Measurements from ENCODE around the gene ALG12. TPM values are rescaled to one million over a fixed set of nuclear protein-coding genes. Genes with fewer than 3 reads are reported as not detected.
A peak's percentile ranks its signal among the peaks of the same experiment; 100 is the strongest.

Gene ALG12
- total and polyA plus RNA-seq, 11 donors, result 9.1 to 26.8 (median 15.0) TPM

GRCh38 chr22:49873228-49873940 is 44.9 kb downstream of the ALG12 start:
- no peaks in the 10 kb centered on the region for H3K4me1 ChIP-seq
- ATAC-seq (no peak), DNase-seq (no peak)
- TF ChIP-seq CTCF (IDR thresholded peaks at IDR 0.05) (no peak), POLR2A (IDR thresholded peaks at IDR 0.05) (no peak)
- peaks cover 0 to 12% (median 5%) of the 10 kb centered on the region in 9 donors for H3K36me3 ChIP-seq
- no peaks in the 10 kb centered on the region for H3K27me3 ChIP-seq
- no peak overlapping the region for H3K4me3 ChIP-seq
- H3K9me3 ChIP-seq, result peaks cover 0 to 21% (median 7%) of the 10 kb centered on the region in 12 donors
- no peak overlapping the region for H3K27ac ChIP-seq
- WGBS, 4 donors, result 87 to 91% (median 89%) methylated on average over 15 to 16 of the region's 16 CpGs
- intact Hi-C loops (cut with DNase I), result no loop called here

GRCh38 chr22:49872347-49872746 is 45.9 kb downstream of the ALG12 start:
- intact Hi-C loops (cut with DNase I), result no loop called here
- peaks cover 0 to 31% (median 7%) of the 10 kb centered on the region in 12 donors for H3K9me3 ChIP-seq
- peaks cover 0 to 11% (median 0%) of the 10 kb centered on the region in 9 donors for H3K36me3 ChIP-seq
- no peak overlapping the region for H3K4me3 ChIP-seq
- 89 to 93% (median 92%) methylated on average over 7 of the region's 7 CpGs for WGBS, 4 donors
- DNase-seq, result no peak
- TF ChIP-seq POLR2A (IDR thresholded peaks at IDR 0.05), result no peak
- TF ChIP-seq CTCF (IDR thresholded peaks at IDR 0.05), result no peak
- no peak for ATAC-seq
- H3K4me1 ChIP-seq, result no peaks in the 10 kb centered on the region
- H3K27me3 ChIP-seq, result no peaks in the 10 kb centered on the region
- H3K27ac ChIP-seq, result no peak overlapping the region

- no peaks in the 10 kb centered on the region for H3K4me1 ChIP-seq
- intact Hi-C loops (cut with DNase I), result no loop called here
- DNase-seq (no peak), ATAC-seq (no peak)
- H3K9me3 ChIP-seq, result peaks cover 0 to 40% (median 13%) of the 10 kb centered on the region in 12 donors
- TF ChIP-seq POLR2A (IDR thresholded peaks at IDR 0.05), result no peak
- TF ChIP-seq CTCF (IDR thresholded peaks at IDR 0.05), result no peak
- H3K27ac ChIP-seq, result no peak overlapping the region
- H3K27me3 ChIP-seq, result no peaks in the 10 kb centered on the region
- no peak overlapping the region for H3K4me3 ChIP-seq
- H3K36me3 ChIP-seq, result peaks cover 0 to 10% (median 0%) of the 10 kb centered on the region in 9 donors
- WGBS, 4 donors, result 94 to 98% (median 97%) methylated on average over 4 of the region's 4 CpGs
Observed at GRCh38 chr22:49871482-49871881, 46.8 kb downstream of the ALG12 start.

GRCh38 chr22:49869845-49870712 is 48.2 kb downstream of the ALG12 start:
- Histone ChIP-seq H3K4me1 (no peaks in the 10 kb centered on the region), H3K4me3 (no peak overlapping the region), H3K9me3 (peaks cover 0 to 54% (median 26%) of the 10 kb centered on the region in 12 donors), H3K36me3 (peaks cover 0 to 7% (median 0%) of the 10 kb centered on the region in 9 donors), H3K27me3 (no peaks in the 10 kb centered on the region), H3K27ac (peak overlapping the region in 1 of 12 donors; percentile 1)
- no peak for TF ChIP-seq POLR2A (IDR thresholded peaks at IDR 0.05)
- 85 to 95% (median 88%) methylated on average over 14 of the region's 14 CpGs for WGBS, 4 donors
- DNase-seq, result no peak
- intact Hi-C loops (cut with DNase I), result no loop called here
- ATAC-seq, result no peak
